Measurements from ENCODE around the gene MEF2D. TPM values are rescaled to one million over a fixed set of nuclear protein-coding genes. Genes with fewer than 3 reads are reported as not detected.

The MEF2D gene
- total and polyA plus RNA-seq, 4 donors: 8.1 to 95.8 (median 54.8) TPM

DNA sequence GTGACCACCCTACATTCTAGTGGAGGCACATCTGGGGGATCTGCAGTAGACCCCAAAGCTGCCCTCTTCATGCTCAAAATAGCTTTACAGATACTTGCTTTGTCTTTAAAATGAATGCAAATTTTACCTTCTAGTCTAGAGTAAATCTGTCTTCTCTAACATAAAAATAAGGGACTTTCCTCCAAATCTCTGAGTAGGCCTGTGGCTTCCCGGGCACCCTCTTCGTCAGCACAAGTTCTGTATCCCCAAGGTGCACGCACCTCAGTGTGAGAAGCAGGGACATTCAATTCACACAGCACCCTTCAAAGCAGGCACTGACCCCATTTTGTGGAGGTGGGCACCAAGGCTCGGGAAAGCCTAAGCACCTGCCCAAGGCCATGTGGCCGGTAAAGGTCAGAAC is 19.0 kb downstream of the MEF2D start:
- WGBS, 2 donors: 85 to 87% methylated on average over 5 of the region's 5 CpGs
- DNase-seq: no peak
- Histone ChIP-seq H3K36me3 (ENCODE audit: control insufficient read depth in 1 of 2, insufficient read depth in 2 of 2, low read length in 1 of 2) (peaks cover 0 to 16% of the 10 kb centered on the region in 2 donors), H3K4me3 (ENCODE audit: low read length in 2 of 2) (no peak overlapping the region), H3K27ac (ENCODE audit: low read depth in 1 of 2, low read length in 2 of 2) (no peak overlapping the region), H3K9me3 (ENCODE audit: control insufficient read depth, low read length) (no peaks in the 10 kb centered on the region), H3K27me3 (ENCODE audit: control insufficient read depth in 1 of 2, insufficient read depth in 2 of 2, low read length in 1 of 2) (no peaks in the 10 kb centered on the region), H3K4me1 (ENCODE audit: control insufficient read depth in 1 of 2, insufficient read depth in 2 of 2, low read length in 2 of 2) (peaks cover 0 to 6% of the 10 kb centered on the region in 2 donors)
- ATAC-seq (ENCODE audit: low FRiP score): no peak
- intact Hi-C loops (cut with DNase I): no loop called here

DNA sequence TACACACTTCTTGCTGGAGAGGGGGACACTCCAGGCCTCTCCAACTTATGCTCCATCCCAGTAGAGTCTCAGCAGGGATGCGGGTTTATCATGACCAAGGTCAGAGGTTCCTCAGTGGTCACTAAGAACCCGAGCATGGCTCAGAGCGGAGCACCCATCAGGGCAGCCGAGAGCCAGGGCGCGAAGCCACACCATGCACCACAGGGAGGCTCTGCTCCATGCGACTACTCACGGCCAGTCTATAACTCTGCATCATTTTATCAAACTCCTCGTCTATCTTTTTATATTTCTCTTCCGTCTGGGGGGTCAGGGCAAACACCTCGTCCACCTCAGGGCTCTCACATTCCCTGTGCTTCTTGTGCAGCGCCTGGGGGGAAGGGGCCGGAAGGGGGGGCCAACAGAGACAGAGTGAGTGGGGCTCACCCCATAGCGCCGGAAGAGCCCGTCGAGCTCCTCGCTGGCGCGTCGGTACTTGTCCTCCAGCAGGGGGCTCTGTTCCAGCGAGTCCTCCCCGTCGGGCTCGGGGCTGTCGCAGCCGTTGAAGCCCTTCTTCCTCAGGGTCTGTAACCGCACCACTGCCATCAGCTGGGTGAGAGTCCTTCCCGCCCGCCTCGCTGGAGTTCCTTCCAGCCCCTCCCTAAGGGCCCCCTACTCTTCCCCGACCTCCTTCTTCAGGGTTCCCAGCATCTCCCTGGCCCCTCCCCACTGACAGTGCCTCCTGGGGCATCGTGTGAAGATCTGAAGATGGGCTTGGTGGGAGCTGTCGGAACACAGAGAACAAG is 20.0 kb downstream of the MEF2D start:
- peaks cover 0 to 6% of the 10 kb centered on the region in 2 donors for H3K4me1 ChIP-seq (ENCODE audit: control insufficient read depth in 1 of 2, insufficient read depth in 2 of 2, low read length in 2 of 2)
- peaks cover 0 to 16% of the 10 kb centered on the region in 2 donors for H3K36me3 ChIP-seq (ENCODE audit: control insufficient read depth in 1 of 2, insufficient read depth in 2 of 2, low read length in 1 of 2)
- H3K27ac ChIP-seq (ENCODE audit: low read depth in 1 of 2, low read length in 2 of 2): peak overlapping the region in 1 of 2 donors; percentile 23
- H3K27me3 ChIP-seq (ENCODE audit: control insufficient read depth in 1 of 2, insufficient read depth in 2 of 2, low read length in 1 of 2): no peaks in the 10 kb centered on the region
- ATAC-seq (ENCODE audit: low FRiP score): peak; percentile 39
- WGBS, 2 donors: 36 to 40% methylated on average over 31 to 34 of the region's 34 CpGs
- H3K9me3 ChIP-seq (ENCODE audit: control insufficient read depth, low read length): no peaks in the 10 kb centered on the region
- no peak overlapping the region for H3K4me3 ChIP-seq (ENCODE audit: low read length in 2 of 2)
- peak; percentile 76 to 89 for DNase-seq
- intact Hi-C loops (cut with DNase I): no loop called here

DNA sequence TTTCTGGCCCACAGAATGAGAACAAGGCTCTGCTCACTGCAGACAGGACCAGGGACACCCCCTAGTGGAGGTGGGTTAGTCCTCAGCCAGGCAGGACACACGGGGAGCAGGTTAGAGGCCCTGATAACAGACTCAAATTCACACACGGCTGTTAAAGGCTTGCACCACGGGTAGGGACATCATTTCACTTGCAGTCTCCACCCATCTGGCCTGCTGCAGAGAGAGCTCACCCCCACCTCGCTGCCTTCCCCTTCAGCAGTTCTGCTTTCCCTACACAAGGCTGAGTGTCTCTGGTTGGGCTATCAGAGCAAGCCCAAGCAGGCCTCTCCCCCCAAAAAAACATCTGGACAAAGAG is 20.6 kb downstream of the MEF2D start:
- DNase-seq (no peak), ATAC-seq (ENCODE audit: low FRiP score) (no peak)
- no peaks in the 10 kb centered on the region for H3K9me3 ChIP-seq (ENCODE audit: control insufficient read depth, low read length)
- intact Hi-C loops (cut with DNase I): no loop called here
- H3K4me3 ChIP-seq (ENCODE audit: low read length in 2 of 2): no peak overlapping the region
- H3K27ac ChIP-seq (ENCODE audit: low read depth in 1 of 2, low read length in 2 of 2): peak overlapping the region in 1 of 2 donors; percentile 4
- H3K4me1 ChIP-seq (ENCODE audit: control insufficient read depth in 1 of 2, insufficient read depth in 2 of 2, low read length in 2 of 2): peaks cover 0 to 5% of the 10 kb centered on the region in 2 donors
- H3K36me3 ChIP-seq (ENCODE audit: control insufficient read depth in 1 of 2, insufficient read depth in 2 of 2, low read length in 1 of 2): peaks cover 0 to 16% of the 10 kb centered on the region in 2 donors
- no peaks in the 10 kb centered on the region for H3K27me3 ChIP-seq (ENCODE audit: control insufficient read depth in 1 of 2, insufficient read depth in 2 of 2, low read length in 1 of 2)
- WGBS, 2 donors: 31 to 40% methylated on average over 4 of the region's 4 CpGs

DNA sequence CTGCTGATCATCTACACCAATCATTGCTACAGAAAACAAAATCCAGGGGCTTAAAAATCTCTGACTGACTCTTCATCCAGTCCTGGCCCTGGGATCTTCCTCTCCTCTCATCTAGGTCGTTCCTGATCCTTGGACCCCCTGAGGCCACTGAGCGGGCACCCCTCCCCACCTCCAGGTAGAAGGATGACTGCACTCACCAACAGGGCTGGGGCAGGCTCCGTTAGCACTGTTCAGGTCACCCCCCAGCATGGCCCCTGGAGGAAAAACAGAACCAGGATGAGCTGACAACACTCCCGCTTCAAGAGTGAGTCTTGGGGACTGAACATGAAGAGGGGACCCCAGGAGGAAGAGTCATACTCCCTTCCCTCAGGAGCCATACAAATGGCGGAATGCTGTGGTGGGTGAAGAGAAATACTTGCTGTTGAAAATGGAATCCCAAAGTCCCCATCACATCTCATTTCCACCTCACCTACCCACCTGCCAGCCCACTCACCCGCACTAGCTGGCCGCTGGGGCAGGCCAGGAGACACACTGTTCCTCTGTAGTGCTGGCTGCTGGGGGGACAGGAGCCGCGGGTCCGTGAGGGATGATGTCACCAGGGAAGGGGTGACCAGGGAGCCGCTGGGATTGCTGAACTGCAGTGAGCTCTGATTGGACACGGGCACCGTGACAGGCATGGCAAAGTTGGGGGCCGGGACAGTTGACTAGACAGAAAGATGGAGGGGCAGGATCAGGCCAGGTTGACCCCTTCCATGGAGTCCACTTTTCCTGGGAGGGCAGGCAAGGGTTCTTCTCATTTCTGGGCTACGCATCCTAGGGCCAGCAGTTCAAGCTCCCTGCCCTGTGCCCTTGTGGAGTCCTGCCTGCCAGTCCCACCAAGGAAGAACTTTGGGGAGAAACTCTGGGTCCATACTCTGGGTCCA is 21.2 kb downstream of the MEF2D start:
- peak overlapping the region in 1 of 2 donors; percentile 23 for H3K27ac ChIP-seq (ENCODE audit: low read depth in 1 of 2, low read length in 2 of 2)
- no peak overlapping the region for H3K4me3 ChIP-seq (ENCODE audit: low read length in 2 of 2)
- ATAC-seq (ENCODE audit: low FRiP score) (no peak), DNase-seq (no peak)
- intact Hi-C loops (cut with DNase I): no loop called here
- H3K27me3 ChIP-seq (ENCODE audit: control insufficient read depth in 1 of 2, insufficient read depth in 2 of 2, low read length in 1 of 2): no peaks in the 10 kb centered on the region
- H3K9me3 ChIP-seq (ENCODE audit: control insufficient read depth, low read length): no peaks in the 10 kb centered on the region
- peaks cover 0 to 16% of the 10 kb centered on the region in 2 donors for H3K36me3 ChIP-seq (ENCODE audit: control insufficient read depth in 1 of 2, insufficient read depth in 2 of 2, low read length in 1 of 2)
- 79 to 82% methylated on average over 15 of the region's 15 CpGs for WGBS, 2 donors
- no peaks in the 10 kb centered on the region for H3K4me1 ChIP-seq (ENCODE audit: control insufficient read depth in 1 of 2, insufficient read depth in 2 of 2, low read length in 2 of 2)

DNA sequence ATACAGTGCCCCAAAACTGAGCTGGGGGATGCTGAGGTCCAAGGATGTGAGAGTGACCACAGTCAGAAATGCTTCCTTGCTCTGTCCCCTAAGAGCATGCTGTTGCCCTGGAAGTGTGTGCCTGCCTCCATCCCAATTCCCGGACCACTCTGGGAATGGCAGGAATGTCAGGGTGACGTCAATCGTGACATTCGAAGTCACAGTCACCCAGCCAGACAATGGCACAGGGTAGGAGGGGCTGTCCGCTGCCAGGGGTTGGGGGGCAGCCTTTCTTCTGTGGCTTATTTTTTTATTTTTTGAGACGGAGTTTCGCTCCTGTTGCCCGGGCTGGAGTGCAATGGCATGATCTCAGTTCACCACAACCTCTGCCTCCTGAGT is 22.3 kb downstream of the MEF2D start:
- no peaks in the 10 kb centered on the region for H3K9me3 ChIP-seq (ENCODE audit: control insufficient read depth, low read length)
- H3K4me3 ChIP-seq (ENCODE audit: low read length in 2 of 2): no peak overlapping the region
- peak overlapping the region in 1 of 2 donors; percentile 28 for H3K27ac ChIP-seq (ENCODE audit: low read depth in 1 of 2, low read length in 2 of 2)
- ATAC-seq (ENCODE audit: low FRiP score): no peak
- H3K4me1 ChIP-seq (ENCODE audit: control insufficient read depth in 1 of 2, insufficient read depth in 2 of 2, low read length in 2 of 2): no peaks in the 10 kb centered on the region
- intact Hi-C loops (cut with DNase I): no loop called here
- WGBS, 2 donors: 68 to 83% methylated on average over 8 of the region's 8 CpGs
- peaks cover 0 to 21% of the 10 kb centered on the region in 2 donors for H3K36me3 ChIP-seq (ENCODE audit: control insufficient read depth in 1 of 2, insufficient read depth in 2 of 2, low read length in 1 of 2)
- no peak for DNase-seq
- H3K27me3 ChIP-seq (ENCODE audit: control insufficient read depth in 1 of 2, insufficient read depth in 2 of 2, low read length in 1 of 2): no peaks in the 10 kb centered on the region

DNA sequence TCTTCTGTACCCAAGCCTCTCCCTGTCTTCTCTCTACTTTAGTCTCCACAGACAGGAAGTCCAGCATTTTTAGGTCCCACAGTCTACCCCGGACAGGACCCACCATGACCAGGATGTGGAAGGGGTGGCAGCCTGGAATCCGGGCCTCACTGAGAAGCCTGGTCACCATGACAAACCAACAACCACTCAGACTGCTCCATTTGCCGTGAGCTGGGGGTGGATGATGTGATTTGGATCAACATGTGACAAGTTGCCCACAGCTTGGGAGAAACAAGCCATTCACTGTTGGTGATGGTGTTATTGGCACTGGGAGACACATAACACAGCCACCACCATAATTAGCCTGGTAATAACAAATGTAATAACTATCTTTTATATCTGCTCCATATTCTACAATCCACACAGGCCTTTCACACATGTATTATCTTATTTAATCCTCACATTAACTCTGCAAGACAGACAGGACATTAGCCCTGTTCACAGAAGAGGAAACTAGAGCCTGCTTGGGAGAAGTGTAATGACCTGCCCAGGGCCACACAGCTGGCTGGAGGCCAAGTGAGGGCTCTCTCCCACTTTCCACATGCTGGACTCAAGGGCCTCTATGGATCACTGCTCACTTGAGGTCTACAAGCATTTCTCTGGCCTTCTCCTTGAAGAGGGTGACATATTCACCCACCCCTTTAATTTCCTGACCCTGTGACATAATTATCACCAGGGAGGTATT is 22.9 kb downstream of the MEF2D start:
- intact Hi-C loops (cut with DNase I): no loop called here
- DNase-seq (peak in 1 of 2 donors; percentile 46), ATAC-seq (ENCODE audit: low FRiP score) (no peak)
- peak overlapping the region; percentile 46 to 89 for H3K27ac ChIP-seq (ENCODE audit: low read depth in 1 of 2, low read length in 2 of 2)
- WGBS, 2 donors: 11 to 15% methylated on average over 3 of the region's 3 CpGs
- no peaks in the 10 kb centered on the region for H3K9me3 ChIP-seq (ENCODE audit: control insufficient read depth, low read length)
- no peaks in the 10 kb centered on the region for H3K27me3 ChIP-seq (ENCODE audit: control insufficient read depth in 1 of 2, insufficient read depth in 2 of 2, low read length in 1 of 2)
- H3K4me3 ChIP-seq (ENCODE audit: low read length in 2 of 2): no peak overlapping the region
- no peaks in the 10 kb centered on the region for H3K4me1 ChIP-seq (ENCODE audit: control insufficient read depth in 1 of 2, insufficient read depth in 2 of 2, low read length in 2 of 2)
- peaks cover 0 to 21% of the 10 kb centered on the region in 2 donors for H3K36me3 ChIP-seq (ENCODE audit: control insufficient read depth in 1 of 2, insufficient read depth in 2 of 2, low read length in 1 of 2)

DNA sequence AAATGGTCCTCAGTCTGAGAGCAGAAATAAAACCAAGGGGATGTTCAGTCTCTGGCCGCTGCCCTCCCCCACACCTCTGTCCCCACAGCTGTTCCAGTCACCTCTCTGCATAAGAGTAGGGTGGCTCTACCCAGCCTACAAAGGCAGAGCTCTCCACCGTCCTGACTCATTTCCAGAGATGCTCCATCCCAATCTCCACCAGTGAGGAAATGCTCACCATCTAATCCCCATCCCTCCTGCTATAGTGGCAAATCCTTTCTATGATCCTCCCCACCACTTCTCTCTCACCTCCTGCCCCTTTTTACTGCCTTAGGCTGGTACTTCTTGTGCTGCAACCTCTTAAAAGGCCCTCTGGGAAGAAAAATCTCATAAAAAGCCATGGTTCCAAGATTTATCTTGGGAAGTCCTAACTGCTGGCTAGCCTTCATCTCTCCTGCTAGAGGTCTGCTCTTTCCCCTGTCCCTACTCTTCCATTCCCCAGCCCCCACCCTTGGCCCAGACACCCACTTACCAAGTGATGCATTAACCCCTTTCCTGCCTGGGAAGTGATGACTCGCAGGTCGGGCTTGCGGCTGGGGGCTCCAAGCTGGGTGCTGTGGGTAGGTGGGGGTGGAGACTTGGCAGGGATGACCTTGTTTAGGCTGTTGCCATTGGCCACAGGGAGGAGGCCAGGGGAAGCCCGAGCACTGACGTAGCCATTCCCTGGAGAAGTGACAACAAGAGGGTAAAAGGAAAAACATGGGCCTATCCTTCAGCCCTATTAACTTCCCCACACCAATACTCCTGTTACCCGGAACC is 23.9 kb downstream of the MEF2D start:
- Histone ChIP-seq H3K4me3 (ENCODE audit: low read length in 2 of 2) (no peak overlapping the region), H3K9me3 (ENCODE audit: control insufficient read depth, low read length) (no peaks in the 10 kb centered on the region), H3K27ac (ENCODE audit: low read depth in 1 of 2, low read length in 2 of 2) (peak overlapping the region; percentile 11 to 89), H3K36me3 (ENCODE audit: control insufficient read depth in 1 of 2, insufficient read depth in 2 of 2, low read length in 1 of 2) (peaks cover 0 to 16% of the 10 kb centered on the region in 2 donors), H3K27me3 (ENCODE audit: control insufficient read depth in 1 of 2, insufficient read depth in 2 of 2, low read length in 1 of 2) (no peaks in the 10 kb centered on the region), H3K4me1 (ENCODE audit: control insufficient read depth in 1 of 2, insufficient read depth in 2 of 2, low read length in 2 of 2) (no peaks in the 10 kb centered on the region)
- 19 to 20% methylated on average over 8 of the region's 8 CpGs for whole genome bisulfite sequencing, 2 donors
- DNase-seq (peak in 1 of 2 donors; percentile 86), ATAC-seq (ENCODE audit: low FRiP score) (no peak)
- intact Hi-C loops (cut with DNase I): no loop called here
